Measurements from ENCODE around the gene CFAP100.

DNA sequence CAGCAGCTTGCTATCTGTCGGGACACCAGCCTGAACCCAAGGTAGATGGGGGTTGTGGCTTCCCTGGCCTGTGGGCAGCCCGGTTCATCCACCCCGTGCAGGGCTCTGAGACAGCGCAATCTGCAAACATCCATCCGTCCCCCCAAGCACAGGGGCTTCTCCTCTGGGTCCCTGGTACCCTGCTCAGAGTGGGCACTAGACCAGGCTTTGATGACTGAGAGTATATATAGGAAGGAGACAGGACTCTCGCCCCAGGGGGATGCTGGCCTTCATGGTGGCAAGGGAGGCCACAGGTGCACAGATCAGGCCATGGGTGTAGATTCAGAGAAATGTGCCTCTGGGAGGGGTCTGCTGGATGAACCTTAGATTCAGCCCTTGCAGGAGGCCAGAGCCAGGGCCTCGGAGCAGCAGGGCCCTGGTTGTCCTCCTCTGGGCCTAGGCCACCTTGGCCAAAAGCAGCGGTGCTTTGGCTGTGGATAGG is 40.3 kb downstream of the CFAP100 start:
- TF ChIP-seq, protein P1, sequence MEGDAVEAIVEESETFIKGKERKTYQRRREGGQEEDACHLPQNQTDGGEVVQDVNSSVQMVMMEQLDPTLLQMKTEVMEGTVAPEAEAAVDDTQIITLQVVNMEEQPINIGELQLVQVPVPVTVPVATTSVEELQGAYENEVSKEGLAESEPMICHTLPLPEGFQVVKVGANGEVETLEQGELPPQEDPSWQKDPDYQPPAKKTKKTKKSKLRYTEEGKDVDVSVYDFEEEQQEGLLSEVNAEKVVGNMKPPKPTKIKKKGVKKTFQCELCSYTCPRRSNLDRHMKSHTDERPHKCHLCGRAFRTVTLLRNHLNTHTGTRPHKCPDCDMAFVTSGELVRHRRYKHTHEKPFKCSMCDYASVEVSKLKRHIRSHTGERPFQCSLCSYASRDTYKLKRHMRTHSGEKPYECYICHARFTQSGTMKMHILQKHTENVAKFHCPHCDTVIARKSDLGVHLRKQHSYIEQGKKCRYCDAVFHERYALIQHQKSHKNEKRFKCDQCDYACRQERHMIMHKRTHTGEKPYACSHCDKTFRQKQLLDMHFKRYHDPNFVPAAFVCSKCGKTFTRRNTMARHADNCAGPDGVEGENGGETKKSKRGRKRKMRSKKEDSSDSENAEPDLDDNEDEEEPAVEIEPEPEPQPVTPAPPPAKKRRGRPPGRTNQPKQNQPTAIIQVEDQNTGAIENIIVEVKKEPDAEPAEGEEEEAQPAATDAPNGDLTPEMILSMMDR (IDR thresholded peaks at IDR 0.05; ENCODE audit: insufficient read depth, low read depth, low read length): no peak
- no peak for TF ChIP-seq EZH2 (IDR thresholded peaks at IDR 0.05; ENCODE audit: insufficient read depth, low read length)
